Activated T-helper 1 cell treated with anti-CD3 and anti-CD28 coated beads, Interleukin-12 subunit alpha, Interleukin-12 subunit beta, Interleukin-2, Interleukin-4 antibody, amounts not matched to agents 30 ng/mL and 10 ng/mL and 1 ng/mL, durations not matched to agents 14 hours and 24 hours and 36 hours (primary cell): ENCODE measurements around the gene ZNF619. TPM values are rescaled to one million over a fixed set of nuclear protein-coding genes. Genes with fewer than 3 reads are reported as not detected.

ENCODE experiments used
- DNase-seq: peaks from one replicate; pipeline ENCODE4 v3.0.0; 2021; ENCODE audit warnings: low spot score
- H3K27ac Mint-ChIP-seq: one replicate; pipeline ENCODE4 v1.8.0; 2021; ENCODE audit warnings: mild to moderate bottlenecking, mixed read lengths
- H3K27me3 Mint-ChIP-seq: one replicate; pipeline ENCODE4 v1.8.0; 2022; ENCODE audit warnings: mild to moderate bottlenecking, moderate library complexity, mixed read lengths; ENCODE audit not compliant: insufficient read depth
- H3K36me3 Mint-ChIP-seq: one replicate; pipeline ENCODE4 v1.8.0; 2021; ENCODE audit warnings: low read depth, mixed read lengths
- H3K4me1 Mint-ChIP-seq: one replicate; pipeline ENCODE4 v1.8.0; 2021; ENCODE audit warnings: low read depth, mixed read lengths
- H3K4me3 Mint-ChIP-seq: one replicate; pipeline ENCODE4 v1.8.0; 2021; ENCODE audit warnings: mild to moderate bottlenecking, moderate library complexity, mixed read lengths
- H3K9me3 Mint-ChIP-seq: one replicate; pipeline ENCODE4 v1.8.0; 2021; ENCODE audit warnings: mixed read lengths
- intact Hi-C: fragments of 100-400 bp; cut with micrococcal nuclease; formaldehyde crosslinking; loops from one replicate; pipeline ENCODE4 v1.15.1; 2024
- total RNA-seq: library from RNA; stranded (reverse); gene quantifications from 2 replicates; pipeline ENCODE4 v1.2.3, GENCODE V29; 2022

ZNF619 gene
- 7.1 and 8.2 TPM in 2 replicates for total RNA-seq

DNA sequence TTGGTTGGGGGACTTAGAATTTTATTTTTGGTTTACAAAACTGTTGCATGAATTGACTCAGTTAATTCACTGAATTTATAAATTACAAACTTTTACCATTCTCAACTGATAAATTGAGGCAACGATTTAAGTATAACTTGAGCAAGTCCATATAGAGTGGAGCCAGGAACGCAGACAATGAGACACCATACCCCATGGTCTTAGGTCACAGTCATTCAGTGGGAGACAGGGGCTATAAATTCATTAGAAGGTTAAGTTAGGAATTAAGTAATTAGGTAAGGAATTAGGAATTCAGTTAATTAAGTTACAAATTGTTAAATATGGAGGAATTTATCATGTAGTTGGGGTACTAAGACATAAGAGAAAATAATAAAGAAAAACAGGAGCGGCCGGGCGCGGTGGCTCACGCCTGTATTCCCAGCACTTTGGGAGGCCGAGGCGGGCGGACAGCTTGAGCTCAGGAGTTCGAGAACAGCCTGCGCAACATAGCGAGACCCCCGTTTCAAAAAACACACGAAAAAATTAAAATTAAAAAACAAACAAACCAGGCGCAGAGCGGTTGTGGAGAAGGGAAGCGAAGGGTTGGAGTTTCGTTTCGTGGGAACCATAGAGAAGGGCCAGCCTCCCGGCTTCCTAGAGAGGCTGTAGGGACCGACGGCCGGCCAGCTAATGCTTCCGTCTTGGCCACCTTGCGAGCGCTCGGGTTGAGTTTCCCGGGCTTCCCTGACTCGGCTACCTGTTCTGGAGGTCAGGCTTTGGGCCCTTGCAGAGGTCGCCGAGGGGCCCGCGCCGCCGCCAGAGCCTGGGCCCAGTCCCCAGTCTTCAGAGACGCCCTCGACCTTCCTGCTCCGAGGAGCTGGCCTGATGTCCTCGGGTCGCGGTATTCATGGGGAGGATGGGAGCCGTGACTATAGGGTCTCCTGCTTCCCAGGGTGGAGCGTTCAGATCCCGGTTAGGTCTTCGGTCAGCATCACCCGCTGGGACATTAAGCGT is at the start of gene ZNF619:
Gene ZNF619, plus strand, starts transcription at position 645 of the 993 bp plus-strand sequence. CDS start 858 bp downstream, outside the sequence.
- H3K4me3 Mint-ChIP-seq = peak within 1 kb of the TSS; percentile 91
- peaks cover 27% of the 10 kb centered on the region for H3K4me1 Mint-ChIP-seq
- no peaks in the 10 kb centered on the region for H3K9me3 Mint-ChIP-seq
- H3K36me3 Mint-ChIP-seq = peaks cover 17% of the 10 kb centered on the region
- peaks cover 10% of the 10 kb centered on the region for H3K27me3 Mint-ChIP-seq
- intact Hi-C loops = loop anchor here (1.0 to 5.0 kb wide), 5 partner anchors 19 to 169 kb away; partner anchors contain the start of genes EIF1B, RPL14 and ZNF621
- H3K27ac Mint-ChIP-seq = peak within 1 kb of the TSS; percentile 78
- peak; percentile 31 for DNase-seq

DNA sequence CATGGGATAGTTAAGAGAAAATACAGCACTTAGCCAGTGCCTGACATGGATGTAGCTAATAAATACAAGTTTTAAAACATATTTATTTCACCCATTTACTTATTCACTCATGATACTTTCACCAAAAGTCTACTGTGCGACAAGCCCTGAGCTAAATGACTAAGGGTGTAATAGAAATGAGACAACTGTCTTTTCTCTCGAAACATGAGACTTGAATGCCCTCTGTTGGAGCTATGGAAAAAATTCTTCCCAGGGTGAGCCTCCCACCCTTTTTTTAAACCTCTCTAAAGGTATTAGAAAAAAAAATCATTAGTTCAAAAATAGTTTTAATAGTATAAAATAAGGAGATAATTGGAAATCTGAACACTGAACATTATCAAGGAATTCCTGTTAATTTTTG is 44.1 kb upstream of the ZNF619 start:
- H3K36me3 Mint-ChIP-seq = no peaks in the 10 kb centered on the region
- no peaks in the 10 kb centered on the region for H3K9me3 Mint-ChIP-seq
- H3K27me3 Mint-ChIP-seq = peaks cover 4% of the 10 kb centered on the region
- no peaks in the 10 kb centered on the region for H3K4me1 Mint-ChIP-seq
- intact Hi-C loops = no loop called here
- H3K27ac Mint-ChIP-seq = no peak overlapping the region
- no peak overlapping the region for H3K4me3 Mint-ChIP-seq
- no peak for DNase-seq

DNA sequence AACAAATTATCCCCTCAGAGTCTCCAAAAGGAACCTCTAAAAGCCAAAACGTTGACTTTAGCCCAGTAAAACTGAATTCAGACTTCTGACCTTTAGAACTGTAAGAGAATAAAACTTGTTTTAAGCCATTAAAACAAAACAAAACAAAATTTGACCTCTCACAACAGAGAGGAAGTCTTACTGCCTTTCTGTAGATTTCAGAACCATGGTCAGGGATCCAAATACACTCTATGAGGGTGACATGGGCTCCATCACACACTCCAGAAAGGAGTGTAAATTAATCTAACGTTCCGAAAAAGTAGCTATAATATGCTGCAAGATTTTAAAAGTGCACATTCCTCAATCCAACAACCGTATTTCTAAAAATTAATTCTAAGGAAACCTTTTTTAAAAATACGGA is 39.0 kb upstream of the ZNF619 start:
- Mint-ChIP-seq H3K4me3 (no peak overlapping the region), H3K4me1 (no peaks in the 10 kb centered on the region), H3K27me3 (peaks cover 4% of the 10 kb centered on the region), H3K9me3 (no peaks in the 10 kb centered on the region), H3K27ac (no peak overlapping the region), H3K36me3 (no peaks in the 10 kb centered on the region)
- no peak for DNase-seq
- intact Hi-C loops = no loop called here

DNA sequence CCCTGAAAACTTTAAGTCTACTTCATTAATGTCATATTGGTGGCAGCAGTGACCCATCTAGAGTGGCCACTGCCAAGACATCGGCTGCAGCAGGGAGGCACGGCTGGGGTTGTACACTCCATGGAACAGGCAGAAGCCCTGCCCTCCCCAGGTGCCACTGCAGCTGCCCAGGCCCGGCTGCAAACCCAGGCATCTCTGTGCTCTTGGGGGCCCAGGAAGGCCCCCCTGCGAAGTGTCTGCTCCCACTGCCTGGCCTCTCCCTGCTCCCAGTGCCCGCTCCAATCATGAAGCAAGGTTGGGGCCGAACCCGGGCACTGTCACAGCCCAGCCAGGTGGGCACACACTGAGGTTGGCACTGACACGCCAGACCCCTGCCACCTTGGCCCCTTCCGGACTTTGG is 31.9 kb upstream of the ZNF619 start:
- H3K4me3 Mint-ChIP-seq = no peak overlapping the region
- no peak for DNase-seq
- intact Hi-C loops = no loop called here
- H3K4me1 Mint-ChIP-seq = no peaks in the 10 kb centered on the region
- H3K36me3 Mint-ChIP-seq = peaks cover 2% of the 10 kb centered on the region
- no peaks in the 10 kb centered on the region for H3K9me3 Mint-ChIP-seq
- no peak overlapping the region for H3K27ac Mint-ChIP-seq
- peaks cover 2% of the 10 kb centered on the region for H3K27me3 Mint-ChIP-seq

DNA sequence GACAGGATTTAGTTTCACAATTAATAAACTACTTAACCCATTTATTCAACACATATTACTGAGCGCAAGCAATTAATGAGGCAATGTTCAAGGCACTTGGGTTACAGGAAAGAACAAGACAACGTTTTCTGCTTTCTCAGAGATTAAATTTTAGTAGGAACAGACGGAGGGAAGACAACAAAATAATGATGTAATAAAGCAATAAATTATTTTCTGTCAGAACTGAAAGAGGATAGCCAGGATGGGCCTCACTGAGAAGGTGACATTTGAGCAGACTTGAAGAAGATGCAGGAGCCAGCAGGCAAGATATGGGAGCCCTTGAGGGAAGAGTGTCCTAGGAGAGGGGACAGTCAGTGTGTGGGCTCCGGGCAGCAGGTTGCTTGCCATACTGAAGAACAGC is 31.0 kb upstream of the ZNF619 start:
- H3K36me3 Mint-ChIP-seq = peaks cover 2% of the 10 kb centered on the region
- no peak for DNase-seq
- H3K4me3 Mint-ChIP-seq = no peak overlapping the region
- H3K27me3 Mint-ChIP-seq = no peaks in the 10 kb centered on the region
- no peaks in the 10 kb centered on the region for H3K4me1 Mint-ChIP-seq
- H3K27ac Mint-ChIP-seq = no peak overlapping the region
- intact Hi-C loops = no loop called here
- H3K9me3 Mint-ChIP-seq = no peaks in the 10 kb centered on the region

DNA sequence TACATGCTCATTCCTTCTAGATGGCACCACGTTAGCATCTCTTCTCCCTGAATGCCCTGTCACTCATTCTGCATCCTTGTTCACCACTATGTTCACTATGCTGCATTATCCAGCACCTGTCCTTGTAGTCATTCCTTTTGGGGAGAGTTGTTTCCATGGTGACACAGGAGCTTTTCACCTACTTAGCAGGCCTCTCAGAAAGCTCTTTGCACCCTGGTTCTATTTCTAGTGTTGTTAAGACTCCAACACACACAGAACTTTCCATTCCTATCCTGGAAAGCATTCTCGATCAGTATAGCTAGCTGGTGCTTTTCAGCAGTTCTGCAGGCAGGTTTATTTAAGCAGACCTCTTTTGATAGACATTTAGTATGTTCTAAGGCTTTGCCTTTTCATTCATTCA is 26.5 kb upstream of the ZNF619 start:
- intact Hi-C loops = no loop called here
- Mint-ChIP-seq H3K36me3 (peaks cover 3% of the 10 kb centered on the region), H3K27ac (no peak overlapping the region), H3K27me3 (no peaks in the 10 kb centered on the region), H3K4me3 (no peak overlapping the region), H3K9me3 (no peaks in the 10 kb centered on the region), H3K4me1 (peaks cover 30% of the 10 kb centered on the region)
- DNase-seq = no peak

DNA sequence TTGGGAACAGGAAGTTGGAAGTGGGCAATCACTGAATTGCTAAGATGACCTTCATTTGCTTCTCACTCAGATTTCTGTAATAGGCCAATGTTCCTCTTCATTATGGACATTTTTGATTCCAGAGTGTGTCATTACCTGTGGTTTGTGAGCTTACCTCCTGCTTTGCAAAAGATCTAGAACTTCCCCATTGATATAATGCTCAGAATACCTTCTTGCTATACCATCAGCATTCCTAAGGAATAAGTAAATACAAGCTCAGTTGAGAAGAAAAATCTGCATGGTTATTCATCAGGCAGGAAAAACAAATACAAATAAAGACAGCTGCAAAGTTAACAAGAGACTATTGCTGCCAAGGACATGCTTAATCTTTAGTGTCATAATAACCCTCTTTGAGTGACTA is 25.4 kb upstream of the ZNF619 start:
- DNase-seq = no peak
- no peak overlapping the region for H3K4me3 Mint-ChIP-seq
- no peak overlapping the region for H3K27ac Mint-ChIP-seq
- intact Hi-C loops = no loop called here
- H3K9me3 Mint-ChIP-seq = no peaks in the 10 kb centered on the region
- H3K27me3 Mint-ChIP-seq = no peaks in the 10 kb centered on the region
- peaks cover 35% of the 10 kb centered on the region for H3K4me1 Mint-ChIP-seq
- H3K36me3 Mint-ChIP-seq = peaks cover 3% of the 10 kb centered on the region

DNA sequence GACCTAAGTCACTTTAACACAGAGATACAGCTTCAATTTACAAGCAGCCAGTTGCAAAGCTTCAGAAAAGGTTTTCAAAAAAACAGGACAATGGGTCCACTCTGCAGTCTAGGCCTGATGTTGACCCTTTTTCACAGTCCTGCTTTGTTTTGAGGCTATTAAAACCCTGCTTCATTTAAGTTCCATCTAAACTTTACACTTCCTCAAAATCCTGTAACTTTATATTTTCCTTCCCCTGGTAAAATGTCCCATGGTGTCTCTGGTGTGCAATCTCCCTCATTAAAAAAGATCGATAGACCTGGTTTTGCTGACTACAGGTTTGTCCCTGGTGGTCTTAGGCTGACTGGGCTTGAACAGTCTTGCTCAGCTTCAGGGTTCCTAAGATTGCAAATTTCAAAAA is 24.9 kb upstream of the ZNF619 start:
- Mint-ChIP-seq H3K9me3 (no peaks in the 10 kb centered on the region), H3K27me3 (no peaks in the 10 kb centered on the region), H3K4me3 (peak overlapping the region; percentile 91), H3K4me1 (peaks cover 35% of the 10 kb centered on the region), H3K36me3 (peaks cover 3% of the 10 kb centered on the region), H3K27ac (peak overlapping the region; percentile 96)
- intact Hi-C loops = loop anchor here (1.0 to 2.0 kb wide), 4 partner anchors 55 to 1561 kb away; partner anchors contain the start of genes CTNNB1 and ZNF620
- DNase-seq = no peak

DNA sequence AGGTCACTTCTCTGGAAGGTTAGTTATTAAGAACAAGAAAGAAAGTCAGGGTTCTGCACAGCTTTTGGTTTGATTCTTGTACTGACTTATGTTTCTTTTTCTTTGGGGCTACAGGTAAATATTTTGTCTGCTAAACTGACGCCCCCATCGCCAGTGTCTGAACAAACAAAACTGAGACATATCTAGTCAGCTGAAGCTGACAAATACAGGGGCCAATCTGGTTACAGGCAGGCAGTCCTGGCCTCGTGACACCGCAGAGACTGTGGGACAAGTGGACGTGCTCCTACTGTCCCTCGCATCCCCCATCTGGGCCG is 24.4 kb upstream of the ZNF619 start:
- DNase-seq = no peak
- H3K27ac Mint-ChIP-seq = peak overlapping the region; percentile 96
- peaks cover 35% of the 10 kb centered on the region for H3K4me1 Mint-ChIP-seq
- no peaks in the 10 kb centered on the region for H3K9me3 Mint-ChIP-seq
- intact Hi-C loops = loop anchor here (1.0 to 2.0 kb wide), 4 partner anchors 54 to 1560 kb away; partner anchors contain the start of genes CTNNB1 and ZNF620
- H3K27me3 Mint-ChIP-seq = no peaks in the 10 kb centered on the region
- H3K36me3 Mint-ChIP-seq = peaks cover 5% of the 10 kb centered on the region
- H3K4me3 Mint-ChIP-seq = peak overlapping the region; percentile 91

DNA sequence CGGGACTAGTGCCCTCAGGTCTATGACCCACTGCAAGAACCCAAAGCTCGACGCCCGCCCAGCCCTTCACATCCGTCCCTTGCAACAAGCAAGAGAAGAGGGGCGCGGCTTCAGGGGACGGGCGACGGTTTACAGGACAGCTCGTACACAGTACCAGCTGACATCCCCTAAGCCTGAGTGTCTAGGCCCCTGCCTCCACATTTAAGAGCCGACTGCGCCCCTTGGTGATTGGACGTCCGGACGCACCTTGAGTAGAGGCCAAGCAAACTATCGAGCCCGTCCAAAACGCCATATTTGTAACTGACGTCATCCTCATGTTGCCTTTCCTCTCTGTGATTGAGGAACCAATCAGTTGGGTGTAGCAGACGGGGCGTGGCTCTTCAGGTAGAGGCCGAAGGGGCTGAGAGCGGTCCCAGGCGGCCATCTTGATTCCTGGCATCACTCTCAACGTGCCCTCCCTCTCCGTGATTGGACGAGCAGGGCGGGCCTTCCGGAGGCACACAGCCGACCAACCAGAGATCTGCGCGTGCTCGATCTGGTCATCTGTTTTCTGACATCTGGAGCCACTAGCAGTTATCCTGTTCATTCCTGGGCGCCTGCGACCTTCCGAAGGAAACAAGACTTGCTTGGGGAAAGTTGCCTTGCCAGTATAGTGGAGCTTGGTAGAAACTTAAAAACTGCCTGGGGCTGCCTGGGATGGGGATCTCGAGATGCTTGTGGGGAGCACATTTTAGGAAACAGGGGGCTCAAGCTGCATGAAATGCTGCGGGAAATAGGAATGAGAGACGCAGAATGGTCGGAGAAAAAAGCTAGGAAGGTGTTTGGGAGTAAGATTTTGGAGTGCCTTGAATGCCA is 23.8 kb upstream of the ZNF619 start:
- Mint-ChIP-seq H3K36me3 (peaks cover 10% of the 10 kb centered on the region), H3K9me3 (no peaks in the 10 kb centered on the region), H3K27ac (peak overlapping the region; percentile 96), H3K4me3 (peak overlapping the region; percentile 91), H3K4me1 (peaks cover 40% of the 10 kb centered on the region), H3K27me3 (no peaks in the 10 kb centered on the region)
- intact Hi-C loops = loop anchor here (1.0 to 2.0 kb wide), 8 partner anchors 24 to 1560 kb away; partner anchors contain the start of genes CTNNB1, EIF1B, ULK4 and ZNF619
- DNase-seq = peak; percentile 95

DNA sequence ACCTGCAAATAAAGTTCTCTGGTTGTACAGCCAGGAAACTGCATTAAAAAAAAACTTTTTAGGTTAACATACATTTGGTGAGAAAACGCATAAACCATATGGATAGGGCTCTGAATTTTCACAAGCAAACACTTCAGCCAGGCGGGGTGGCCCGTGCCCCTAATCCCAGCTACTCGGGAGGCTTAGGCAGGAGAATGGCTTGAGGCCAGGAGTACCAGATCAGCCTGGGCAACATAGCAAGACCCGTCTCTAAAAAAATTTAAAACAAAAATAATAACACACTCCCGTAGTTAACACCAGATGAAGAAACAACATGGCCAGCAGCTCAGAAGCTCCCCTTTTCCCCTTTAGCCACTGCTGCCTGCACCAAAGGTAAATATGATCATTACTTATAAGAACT is 23.0 kb upstream of the ZNF619 start:
- Mint-ChIP-seq H3K4me1 (peaks cover 49% of the 10 kb centered on the region), H3K4me3 (peak overlapping the region; percentile 91)
- intact Hi-C loops = loop anchor here (1.0 to 2.0 kb wide), 6 partner anchors 23 to 1559 kb away; partner anchors contain the start of genes EIF1B, ULK4, ZNF619 and ZNF620

DNA sequence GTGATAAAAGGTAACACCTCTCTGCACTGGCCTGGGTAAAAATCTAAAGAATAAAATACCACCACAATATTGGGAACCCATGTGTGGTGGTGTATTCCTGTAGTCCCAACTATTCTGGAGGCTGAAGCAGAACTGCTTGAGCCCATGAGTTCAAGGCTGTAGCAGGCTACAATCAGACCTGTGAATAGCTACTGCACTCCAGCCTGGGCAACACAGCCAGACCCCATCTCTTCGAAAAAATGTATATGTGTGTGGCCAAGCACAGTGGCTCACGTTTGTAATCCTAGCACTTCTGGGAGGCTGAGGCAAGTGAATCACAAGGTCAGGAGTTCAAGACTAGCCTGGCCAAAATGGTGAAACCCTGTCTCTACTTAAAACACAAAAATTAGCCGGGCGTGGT is 21.6 kb upstream of the ZNF619 start:
- H3K36me3 Mint-ChIP-seq = peaks cover 27% of the 10 kb centered on the region
- no peaks in the 10 kb centered on the region for H3K9me3 Mint-ChIP-seq
- H3K27ac Mint-ChIP-seq = no peak overlapping the region
- peak overlapping the region; percentile 97 for H3K4me3 Mint-ChIP-seq
- intact Hi-C loops = loop anchor here (5.0 kb wide), 2 partner anchors 1048 to 1637 kb away; partner anchors contain the start of genes RPSA and TRAK1
- no peaks in the 10 kb centered on the region for H3K27me3 Mint-ChIP-seq
- no peak for DNase-seq
- peaks cover 53% of the 10 kb centered on the region for H3K4me1 Mint-ChIP-seq

More for the DNA sequence above, 23.0 kb upstream of the ZNF619 start:
- H3K27me3 Mint-ChIP-seq = no peaks in the 10 kb centered on the region
- peaks cover 17% of the 10 kb centered on the region for H3K36me3 Mint-ChIP-seq
- DNase-seq = no peak
- H3K27ac Mint-ChIP-seq = no peak overlapping the region
- H3K9me3 Mint-ChIP-seq = no peaks in the 10 kb centered on the region
